Left colon (tissue), 2 donors: Measurements from ENCODE around the gene ULK1. TPM values are rescaled to one million over a fixed set of nuclear protein-coding genes. Genes with fewer than 3 reads are reported as not detected.
"Not testable (repeated sequence)": the region's sequence is repeated elsewhere in the genome, so short reads cannot be mapped to it uniquely, and the experiment has no call there.

Experiments
- ATAC-seq: fragments of 200-7000 bp; cut with Tn5 transposase; one replicate; pipeline ENCODE4 v1.9.1; 2020; ENCODE audit warnings: mild to moderate bottlenecking, moderate library complexity
- DNase-seq, 2 donors: peaks; one replicate each; pipeline ENCODE4 v3.0.0-alpha.2; 2020
- intact Hi-C, 2 donors: fragments of 100-400 bp; cut with DNase I in 1 of 2; cut with micrococcal nuclease in 1 of 2; formaldehyde crosslinking; loops; one replicate each; pipeline versions ENCODE4 v1.11.2 to v1.14.0; 2022; cut with DNase I, micrococcal nuclease
- total RNA-seq, 2 donors: library from RNA; stranded (reverse); fragmentation: NEBNext Ultra II Directional; extraction: Animal tissue kit (Norgen Biotek cat#: 25700); gene quantifications; one replicate each; pipeline ENCODE4 v1.2.1, GENCODE V29; 2021
- donor health status: DM: no; HTN: no; CAD: no.
- donor health status: DM: yes; HTN: yes; CAD: no.

ULK1 gene
- total RNA-seq, 2 donors from 2014 or later = 18.0 to 29.8 TPM

DNA sequence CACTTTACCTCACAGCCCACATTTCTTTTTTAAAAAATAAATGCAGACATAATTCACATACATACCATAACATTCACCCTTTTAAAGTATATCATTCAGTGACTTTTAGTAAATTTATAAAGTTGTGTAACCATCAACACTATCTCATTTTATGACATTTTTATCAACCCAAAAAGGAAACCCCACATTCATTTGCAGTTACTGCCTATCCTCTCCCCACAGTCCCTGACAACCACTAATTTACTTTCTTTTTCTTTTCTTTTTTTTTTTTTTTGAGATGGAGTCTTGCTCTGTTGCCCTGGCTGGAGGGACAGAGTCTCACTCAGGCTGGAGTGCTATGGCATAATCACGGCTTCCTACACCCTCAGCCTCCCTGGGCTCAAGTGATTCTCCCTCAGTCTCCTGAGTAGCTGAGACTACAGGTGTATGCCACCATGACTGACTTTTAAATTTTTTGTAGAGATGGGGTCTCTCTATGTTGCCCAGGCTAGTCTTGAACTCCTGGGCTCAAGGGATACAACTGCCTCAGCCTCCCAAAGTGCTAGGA, 53.8 kb downstream of the ULK1 start:
- DNase-seq (no peak), ATAC-seq (no peak)
- intact Hi-C loops = no loop called here

DNA sequence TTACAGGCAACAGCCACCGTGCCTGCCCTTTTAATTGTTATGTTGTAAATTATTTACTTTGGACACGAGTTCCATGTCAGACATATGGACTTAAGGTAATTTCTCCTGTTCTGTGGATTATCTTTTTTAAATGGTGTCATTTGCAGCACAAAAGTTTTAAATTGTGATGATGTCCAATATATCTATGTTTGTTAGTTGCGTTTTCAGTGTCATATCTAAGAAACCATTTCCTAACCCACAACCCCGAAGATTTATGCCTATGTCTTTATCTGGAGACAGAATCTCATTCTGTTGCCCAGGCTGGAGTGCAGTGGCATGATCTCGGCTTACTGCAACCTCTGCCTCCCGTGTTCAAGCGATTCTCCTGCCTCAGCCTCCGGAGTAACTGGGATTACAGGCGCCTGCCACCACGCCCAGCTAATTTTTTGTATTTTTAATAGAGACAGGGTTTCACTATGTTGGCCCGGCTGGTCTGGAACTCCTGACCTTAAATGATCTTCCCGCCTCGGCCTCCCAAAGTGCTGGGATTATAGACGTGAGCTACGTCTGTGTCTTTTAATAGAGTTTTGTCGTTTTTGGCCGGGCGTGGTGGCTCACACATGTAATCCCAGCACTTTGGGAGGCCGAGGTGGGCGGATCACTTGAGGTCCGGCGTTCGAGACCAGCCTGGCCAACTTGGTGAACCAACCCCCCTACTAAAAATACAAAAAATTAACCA, 54.5 kb downstream of the ULK1 start:
- DNase-seq, ATAC-seq, intact Hi-C loops: not testable (repeated sequence)

DNA sequence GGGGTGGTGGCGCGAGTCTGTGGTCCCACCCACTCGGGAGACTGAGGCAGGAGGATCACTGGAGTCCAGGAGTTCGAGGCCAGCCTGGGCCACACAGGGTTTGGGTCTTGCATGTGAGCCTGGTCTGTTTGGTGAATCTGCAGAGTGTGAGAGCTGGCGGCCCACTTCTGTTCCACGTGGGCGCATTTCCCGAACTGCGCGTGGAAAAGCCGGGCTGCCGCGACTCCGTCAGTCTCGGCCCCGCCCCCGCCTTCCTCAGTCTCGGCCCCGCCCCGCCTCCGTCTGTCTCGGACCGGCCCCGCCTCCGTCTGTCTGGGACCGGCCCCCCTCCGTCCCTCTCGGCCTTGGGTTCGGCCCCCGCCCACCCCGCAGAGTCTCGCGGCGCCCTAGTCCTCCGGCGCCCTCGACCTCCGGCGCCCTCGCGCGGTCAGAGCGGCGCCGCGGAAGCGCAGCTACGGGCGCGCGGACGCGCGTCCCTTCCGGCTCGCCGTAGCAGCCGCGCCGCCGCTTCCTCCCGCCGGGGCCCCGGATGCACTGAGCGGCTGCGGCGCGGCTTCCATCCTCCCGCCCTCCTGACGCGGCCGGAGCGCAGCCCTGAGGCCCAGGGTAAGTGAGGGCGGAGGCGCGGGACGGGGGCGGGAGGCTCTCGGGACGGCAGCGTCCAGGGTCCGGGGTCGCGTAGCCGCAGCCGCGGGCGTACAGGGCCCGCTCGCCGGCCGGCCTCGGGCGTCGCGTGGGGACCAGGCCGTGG, 55.2 kb downstream of the ULK1 start, which contains the start of gene EP400:
TSS of gene EP400 (plus strand) at position 512 of the 751 bp plus-strand sequence. CDS start 10,678 bp downstream, outside the sequence.
- intact Hi-C loops = no loop called here
- ATAC-seq = peak; percentile 95

DNA sequence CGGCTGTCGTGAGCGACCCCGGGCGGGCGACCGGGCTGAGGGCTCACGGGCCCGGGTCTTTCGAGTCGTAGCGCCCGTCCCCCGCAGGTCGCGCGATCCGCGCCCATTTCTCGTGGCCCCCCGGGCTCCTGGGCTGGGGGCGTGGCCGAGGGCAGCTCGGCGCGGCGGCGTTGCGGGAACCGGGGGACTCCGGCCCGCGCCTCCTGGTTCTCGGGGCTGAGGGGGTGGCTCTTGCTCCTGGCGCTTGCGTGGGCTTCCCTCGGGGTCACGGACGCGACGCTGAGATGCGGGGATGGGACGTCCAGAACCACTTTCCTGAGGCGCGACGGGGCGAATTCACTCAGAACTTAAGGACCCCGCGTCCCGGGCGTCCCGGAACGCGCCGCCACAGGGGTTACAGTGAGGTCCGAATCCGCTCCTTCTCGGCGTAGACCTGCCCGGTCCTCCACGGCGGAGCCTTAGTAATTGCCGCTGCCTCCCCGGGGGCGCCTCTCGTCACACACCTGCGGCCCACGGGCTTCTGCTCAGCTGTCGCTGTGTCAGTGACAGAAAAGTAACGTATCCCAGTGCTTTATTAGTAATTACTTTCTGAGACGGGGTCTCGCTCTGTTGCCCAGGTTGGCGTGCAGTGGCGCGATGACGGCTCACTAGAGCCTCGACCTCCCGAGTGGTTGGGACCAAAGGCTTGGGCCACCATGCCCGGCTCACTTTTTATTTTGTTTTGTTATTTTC, 55.9 kb downstream of the ULK1 start:
- intact Hi-C loops = no loop called here

More for the DNA sequence above, 55.2 kb downstream of the ULK1 start, which contains the start of gene EP400:
- peak; percentile 95 to 99 for DNase-seq

DNA sequence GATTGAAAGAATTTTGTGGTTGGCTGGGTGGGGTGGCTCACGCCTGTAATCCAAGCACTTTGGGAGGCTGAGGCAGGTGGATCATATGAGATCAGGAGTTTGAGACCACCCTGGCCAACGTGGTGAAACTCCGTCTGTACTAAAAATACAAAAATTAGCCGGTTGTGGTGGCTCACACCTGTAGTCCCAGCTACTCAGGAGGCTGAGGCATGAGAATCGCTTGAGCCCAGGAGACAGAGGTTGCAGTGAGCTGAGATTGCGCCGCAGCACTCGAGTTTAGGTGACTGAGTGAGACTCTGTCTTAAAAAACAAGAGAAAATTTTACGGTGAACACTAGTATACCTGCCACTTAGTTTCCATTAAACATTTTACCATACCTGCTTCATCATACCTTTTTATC, 59.4 kb downstream of the ULK1 start:
- DNase-seq, intact Hi-C loops, ATAC-seq: not testable (repeated sequence)

More for the DNA sequence above, 55.9 kb downstream of the ULK1 start:
- DNase-seq (peak; percentile 34 to 57), ATAC-seq (peak; percentile 23)

DNA sequence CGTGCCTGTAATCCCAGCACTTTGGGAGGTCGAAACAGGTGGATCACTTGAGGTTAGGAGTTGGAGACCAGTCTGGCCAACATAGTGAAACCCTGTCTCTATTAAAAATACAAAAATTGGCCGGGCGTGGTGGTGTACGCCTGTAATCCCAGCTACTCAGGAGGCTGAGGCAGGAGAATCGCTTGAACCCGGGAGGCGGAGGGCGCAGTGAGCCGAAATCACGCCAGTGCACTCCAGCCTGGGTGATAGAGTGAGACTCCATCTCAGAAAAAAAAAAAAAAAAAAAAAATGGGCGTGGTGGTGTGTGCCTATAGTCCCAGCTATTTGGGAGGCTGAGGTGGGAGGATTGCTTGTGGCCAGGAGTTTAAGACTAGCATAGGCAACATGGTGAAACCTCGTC, 60.0 kb downstream of the ULK1 start:
- DNase-seq, intact Hi-C loops, ATAC-seq: not testable (repeated sequence)

DNA sequence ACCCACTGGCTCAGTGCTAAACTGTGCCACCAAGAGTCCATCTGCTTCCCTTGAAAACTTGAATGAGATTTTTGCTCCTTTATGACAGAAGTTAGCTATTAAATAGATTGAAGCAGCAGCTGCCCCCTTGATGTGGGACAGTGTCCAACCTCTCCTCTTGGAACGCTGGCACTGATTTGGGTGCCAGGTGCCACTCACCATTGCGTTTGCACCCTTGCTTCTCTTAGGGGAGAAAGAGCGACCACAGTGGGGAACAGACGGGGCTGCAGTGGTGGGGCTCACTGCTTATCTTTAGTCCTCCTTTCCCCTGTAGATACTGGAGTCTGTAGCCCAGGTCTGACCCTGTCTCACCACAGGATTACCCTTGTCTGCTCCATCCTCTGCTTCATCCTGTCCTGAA, 64.7 kb downstream of the ULK1 start:
- no peak for ATAC-seq
- intact Hi-C loops = no loop called here

DNA sequence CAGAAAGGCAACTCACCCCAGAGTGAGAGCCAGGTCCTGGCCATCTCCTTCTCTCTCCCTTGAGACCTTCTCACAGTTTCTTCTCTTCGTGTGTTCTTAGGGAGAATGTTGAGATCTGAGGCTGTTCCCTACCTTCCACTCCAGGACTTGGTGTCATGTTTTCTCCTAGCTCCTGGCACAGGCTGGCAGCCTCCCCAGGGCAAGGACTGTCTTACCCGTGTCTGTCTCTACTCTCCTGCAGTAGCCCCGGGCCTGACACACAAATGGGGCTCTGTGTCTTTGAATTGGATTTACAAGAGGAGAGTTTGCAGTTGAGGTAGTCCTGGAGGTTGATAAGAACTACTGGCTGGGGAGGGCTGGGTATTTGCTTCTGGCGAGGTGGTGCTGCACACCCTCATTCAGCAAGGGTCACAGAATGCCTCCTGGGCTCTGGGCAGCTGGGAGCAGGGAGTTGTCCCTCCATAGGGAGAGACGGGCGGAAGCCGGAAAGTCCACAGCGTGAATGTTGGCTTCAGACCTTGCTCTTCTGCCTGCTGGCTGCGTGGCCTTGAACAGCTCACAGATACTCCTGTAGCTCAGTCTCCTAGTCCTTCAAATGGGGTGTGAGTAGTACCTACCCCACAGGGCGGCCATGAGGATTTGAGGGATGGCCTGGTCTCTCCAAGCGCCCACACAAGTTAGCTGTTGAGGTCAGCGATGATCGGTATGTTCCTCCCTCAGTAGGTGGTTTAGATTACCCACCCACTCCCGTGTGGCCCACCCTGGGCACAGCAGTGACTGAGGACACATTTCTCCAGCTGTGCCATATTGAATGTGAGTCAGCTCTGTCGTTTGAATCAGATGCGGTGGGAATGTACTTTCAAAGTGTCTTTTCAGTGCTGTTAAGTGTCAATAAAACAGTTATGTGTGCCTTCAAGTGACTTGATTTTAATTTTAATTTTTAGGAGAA, 65.5 kb downstream of the ULK1 start:
- DNase-seq = no peak
- intact Hi-C loops = no loop called here
- no peak for ATAC-seq

More for the DNA sequence above, 64.7 kb downstream of the ULK1 start:
- no peak for DNase-seq

DNA sequence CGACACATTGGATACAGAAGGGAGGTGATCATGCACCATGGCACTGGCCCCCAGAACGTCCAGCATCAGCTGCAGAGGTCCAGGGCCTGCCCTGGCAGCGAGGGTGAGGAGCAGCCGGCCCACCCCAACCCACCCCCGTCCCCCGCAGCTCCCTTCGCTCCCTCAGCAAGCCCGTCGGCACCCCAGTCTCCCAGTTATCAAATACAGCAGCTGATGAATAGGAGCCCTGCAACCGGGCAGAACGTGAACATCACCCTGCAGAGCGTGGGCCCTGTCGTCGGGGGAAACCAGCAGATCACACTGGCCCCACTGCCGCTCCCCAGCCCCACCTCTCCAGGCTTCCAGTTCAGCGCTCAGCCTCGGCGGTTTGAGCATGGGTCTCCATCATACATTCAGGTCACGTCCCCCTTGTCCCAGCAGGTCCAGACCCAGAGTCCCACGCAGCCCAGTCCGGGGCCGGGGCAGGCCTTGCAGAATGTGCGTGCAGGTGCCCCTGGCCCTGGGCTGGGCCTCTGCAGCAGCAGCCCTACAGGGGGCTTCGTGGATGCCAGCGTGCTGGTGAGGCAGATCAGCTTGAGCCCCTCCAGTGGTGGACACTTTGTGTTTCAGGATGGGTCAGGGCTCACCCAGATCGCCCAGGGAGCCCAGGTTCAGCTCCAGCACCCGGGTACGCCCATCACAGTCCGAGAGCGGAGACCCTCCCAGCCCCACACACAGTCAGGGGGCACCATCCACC, 66.3 kb downstream of the ULK1 start:
- ATAC-seq = not testable (repeated sequence)

DNA sequence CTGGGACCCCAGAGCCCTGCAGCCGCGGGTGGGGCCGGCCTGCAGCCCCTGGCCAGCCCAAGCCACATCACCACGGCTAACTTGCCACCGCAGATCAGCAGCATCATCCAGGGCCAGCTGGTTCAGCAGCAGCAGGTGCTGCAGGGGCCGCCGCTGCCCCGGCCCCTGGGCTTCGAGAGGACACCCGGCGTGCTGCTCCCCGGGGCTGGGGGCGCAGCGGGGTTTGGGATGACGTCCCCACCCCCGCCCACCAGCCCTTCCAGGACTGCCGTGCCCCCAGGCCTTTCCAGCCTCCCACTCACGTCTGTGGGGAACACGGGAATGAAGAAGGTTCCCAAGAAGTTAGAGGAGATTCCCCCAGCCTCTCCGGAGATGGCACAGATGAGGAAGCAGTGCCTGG, 66.9 kb downstream of the ULK1 start:
- intact Hi-C loops, ATAC-seq: not testable (repeated sequence)

More for the DNA sequence above, 66.3 kb downstream of the ULK1 start:
- intact Hi-C loops, DNase-seq: not testable (repeated sequence)

DNA sequence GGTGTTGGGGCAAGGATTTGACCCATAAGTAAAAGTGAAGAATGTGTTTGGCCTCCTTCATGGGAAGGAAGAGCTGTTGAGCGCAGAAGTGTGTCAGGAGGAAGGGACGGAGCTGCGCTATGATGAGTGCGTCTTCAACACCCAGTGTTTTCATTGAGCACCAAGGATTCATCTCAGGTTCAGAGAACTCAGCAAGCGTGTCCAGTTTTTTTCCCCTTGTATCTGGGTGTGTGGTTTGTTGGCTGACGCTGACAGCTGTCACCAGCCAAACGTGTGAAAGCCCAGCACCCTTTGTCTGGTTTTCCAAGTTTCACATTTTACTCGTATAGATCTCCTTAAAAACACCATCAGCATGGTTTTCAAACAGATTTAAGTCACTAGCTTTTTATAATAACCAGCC, 67.6 kb downstream of the ULK1 start:
- ATAC-seq = no peak
- DNase-seq = no peak
- intact Hi-C loops = no loop called here

More for the DNA sequence above, 66.9 kb downstream of the ULK1 start:
- not testable (repeated sequence) for DNase-seq

DNA sequence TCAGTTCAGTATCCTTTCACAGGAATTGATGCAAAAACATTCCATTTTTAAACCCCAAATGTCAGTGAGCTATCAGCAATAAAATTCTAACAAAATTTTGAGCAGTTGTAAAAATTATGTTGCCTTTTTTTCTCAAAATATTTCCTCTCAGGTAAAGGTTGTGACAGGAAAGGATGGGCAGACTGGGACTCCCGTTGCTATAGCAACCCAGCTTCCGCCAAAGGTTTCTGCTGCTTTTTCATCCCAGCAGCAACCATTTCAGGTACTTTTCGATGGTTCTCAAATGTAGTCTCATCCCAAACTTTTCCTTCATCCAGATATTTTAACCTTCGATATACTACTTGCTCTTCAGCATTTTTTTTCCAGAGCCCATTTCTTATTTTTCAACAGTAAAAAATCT, 69.0 kb downstream of the ULK1 start:
- ATAC-seq = no peak
- intact Hi-C loops = no loop called here
- DNase-seq = no peak

DNA sequence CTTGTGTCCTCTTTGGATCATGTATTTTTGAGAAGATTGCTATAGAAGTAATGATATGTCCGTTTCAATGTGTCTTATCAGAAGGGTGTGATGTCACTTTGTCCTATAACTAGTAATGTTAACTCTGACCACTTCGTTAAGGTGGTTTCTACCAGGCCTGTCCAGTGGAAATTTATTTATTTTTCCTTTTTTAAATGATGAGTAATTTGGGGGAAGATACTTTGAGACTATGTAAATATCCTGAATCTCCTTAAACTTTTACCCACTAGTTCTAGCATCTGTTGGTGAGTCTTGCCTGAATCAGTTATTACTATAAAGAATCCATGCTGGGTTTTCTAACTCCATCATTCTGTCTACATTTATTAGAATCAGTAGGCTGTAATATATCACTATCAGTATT, 70.7 kb downstream of the ULK1 start:
- ATAC-seq (no peak), DNase-seq (no peak)
- intact Hi-C loops = no loop called here

DNA sequence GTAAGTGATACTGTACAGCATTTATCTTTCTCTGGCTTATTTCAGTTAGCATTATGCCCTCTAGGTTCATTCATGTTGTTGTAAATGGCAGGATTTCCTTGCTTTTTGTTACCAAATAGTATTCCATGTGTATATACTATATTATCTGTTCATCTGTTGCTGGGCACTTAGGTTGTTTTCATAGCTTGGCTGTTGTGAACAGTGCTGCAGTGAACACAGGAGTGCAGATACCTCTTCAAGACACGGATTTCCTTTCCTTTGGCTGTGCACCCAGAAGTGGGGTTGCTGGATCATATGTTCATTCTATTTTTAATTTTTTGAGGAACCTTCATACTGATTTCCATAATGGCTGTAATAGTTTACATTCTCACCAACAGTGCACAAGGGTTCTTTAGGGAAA, 76.8 kb downstream of the ULK1 start:
- ATAC-seq (no peak), DNase-seq (no peak)
- intact Hi-C loops = no loop called here
